Stomach (tissue), 9 donors: ENCODE data around the gene LRMDA. TPM values are rescaled to one million over a fixed set of nuclear protein-coding genes. Genes with fewer than 3 reads are reported as not detected.

Experiments
- DNase-seq, 2 donors: peaks; one replicate each; pipeline versions ENCODE4 v3.0.0 to v3.0.0-alpha.2; 2013 to 2019
- H3K27ac ChIP-seq, 5 donors: fragments of 200-600 bp in 4 of 5; sonication (generic) in 4 of 5; one replicate each; pipeline ENCODE4 v1.5.1; 2013 to 2019; ENCODE audit warnings: mild to moderate bottlenecking in 1 of 5, moderate library complexity in 1 of 5
- H3K27me3 ChIP-seq, 3 donors: fragments of 200-600 bp; sonication (generic); one replicate each; pipeline ENCODE4 v1.5.1; 2017 to 2019; ENCODE audit warnings: mixed run types in 1 of 3
- H3K36me3 ChIP-seq, 4 donors: fragments of 200-600 bp; sonication (generic); 1 replicate in 3 of 4; 2 replicates in 1 of 4; pipeline ENCODE4 v1.5.1; 2016 to 2019
- H3K4me1 ChIP-seq, 4 donors: fragments of 200-600 bp; sonication (generic); one replicate each; pipeline ENCODE4 v1.5.1; 2016 to 2019
- H3K4me3 ChIP-seq, 4 donors: fragments of 200-600 bp; sonication (generic) in 3 of 4; one replicate each; pipeline ENCODE4 v1.5.1; 2016 to 2019; ENCODE audit warnings: mild to moderate bottlenecking in 1 of 4
- H3K9me3 ChIP-seq, 4 donors: fragments of 200-600 bp; sonication (generic); one replicate each; pipeline ENCODE4 v1.5.1; 2016 to 2019
- CTCF ChIP-seq, 7 experiments: fragments of 450-650 bp in 4 of 7; fragments of 200-600 bp in 3 of 7; sonication (generic) in 3 of 7; IDR thresholded peaks; one replicate each; pipeline ENCODE4 v1.5.1; 2016 to 2019; ENCODE audit warnings: antibody characterized with exemption in 7 of 7, control low read depth in 2 of 7, mild to moderate bottlenecking in 1 of 7
- EP300 ChIP-seq: sonication (generic); formaldehyde crosslinking; IDR thresholded peaks from one replicate; pipeline ENCODE4 v1.6.1; 2017; ENCODE audit warnings: antibody characterized with exemption
- POLR2A ChIP-seq, 4 donors: fragments of 450-650 bp; IDR thresholded peaks; one replicate each; pipeline ENCODE4 v1.6.1; 2016; ENCODE audit warnings: antibody characterized with exemption in 4 of 4, control low read depth in 2 of 4, mild to moderate bottlenecking in 1 of 4, moderate library complexity in 1 of 4
- POLR2AphosphoS5 ChIP-seq, 3 donors: sonication (generic); formaldehyde crosslinking; IDR thresholded peaks; one replicate each; pipeline ENCODE4 v1.6.1; 2016; ENCODE audit warnings: antibody characterized with exemption in 3 of 3
- WGBS, 5 donors: extraction: QIAGEN DNeasy Blood & Tissue Kit in 3 of 5; methylation state at CpG; one replicate each; pipeline versions ENCODE4 v1.1.5 to v1.1.7; 2013 to 2018; 5-methylcytosine and 5-hydroxymethylcytosine counted together
- intact Hi-C: fragments of 100-400 bp; cut with DNase I; formaldehyde crosslinking; loops from one replicate; pipeline ENCODE4 v1.15.1; 2023; ENCODE audit warnings: low total_unique reads
- polyA plus RNA-seq, 3 donors: library from polyadenylated mRNA; stranded (reverse); fragments of 200-250 nt; gene quantifications; one replicate each; pipeline ENCODE4 v1.2.3, GENCODE V29; 2013
- total RNA-seq, 5 donors: library from RNA; depleted of rRNA; stranded (reverse); fragments of >200 nt; gene quantifications; one replicate each; pipeline versions ENCODE4 v1.1.0 to v1.2.3, GENCODE V29; 2014 to 2016
- donor health status: healthy with polysubstance abuse.
- donor health status: Bipolar disorder and iron deficiency.
- donor health status: healthy.

Gene LRMDA
- total and polyA plus RNA-seq, 8 donors = 1.3 to 30.2 (median 13.6) TPM; not detected in 1

DNA sequence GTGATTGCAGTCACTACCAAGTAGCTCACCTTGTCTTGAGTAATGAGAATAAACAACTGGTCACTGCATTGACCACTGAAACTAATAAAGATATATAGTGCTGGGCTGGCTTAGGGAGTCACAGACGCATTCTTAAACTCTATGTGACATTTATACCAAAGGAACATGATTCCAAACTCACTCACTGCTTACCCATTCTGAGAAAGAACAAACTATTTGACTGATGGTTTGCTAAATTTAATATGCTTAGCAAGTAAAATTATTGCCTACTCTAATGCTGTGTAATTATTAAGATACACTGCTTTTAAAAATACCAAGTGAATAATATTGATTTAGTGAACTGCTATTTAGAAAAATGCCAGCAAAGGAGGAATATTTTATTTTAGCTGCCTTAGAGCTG is 191.1 kb downstream of the LRMDA start:
- Histone ChIP-seq H3K27ac (no peak overlapping the region), H3K9me3 (no peaks in the 10 kb centered on the region), H3K4me1 (peaks cover 0 to 22% (median 8%) of the 10 kb centered on the region in 4 donors), H3K4me3 (no peak overlapping the region), H3K27me3 (no peaks in the 10 kb centered on the region), H3K36me3 (no peaks in the 10 kb centered on the region)
- no peak for DNase-seq
- intact Hi-C loops = no loop called here
- TF ChIP-seq CTCF (IDR thresholded peaks at IDR 0.05) (no peak), EP300 (no peak), POLR2AphosphoS5 (IDR thresholded peaks at IDR 0.05) (no peak), POLR2A (IDR thresholded peaks at IDR 0.05) (no peak)
- WGBS, 5 donors = 84 to 91% (median 90%) methylated on average over 1 of the region's 1 CpG

GRCh38 chr10:75623310-75624093 is 192.1 kb downstream of the LRMDA start:
- no peak for TF ChIP-seq CTCF (IDR thresholded peaks at IDR 0.05)
- TF ChIP-seq EP300 = no peak
- TF ChIP-seq POLR2A (IDR thresholded peaks at IDR 0.05) = no peak
- no peak for TF ChIP-seq POLR2AphosphoS5 (IDR thresholded peaks at IDR 0.05)
- Histone ChIP-seq H3K9me3 (no peaks in the 10 kb centered on the region), H3K27me3 (no peaks in the 10 kb centered on the region), H3K27ac (no peak overlapping the region), H3K4me1 (peaks cover 0 to 22% (median 8%) of the 10 kb centered on the region in 4 donors), H3K36me3 (no peaks in the 10 kb centered on the region), H3K4me3 (no peak overlapping the region)
- intact Hi-C loops = no loop called here
- WGBS, 5 donors = 60 to 75% (median 73%) methylated on average over 10 of the region's 10 CpGs
- no peak for DNase-seq

GRCh38 chr10:75624638-75625037 is 193.2 kb downstream of the LRMDA start:
- no peaks in the 10 kb centered on the region for H3K27me3 ChIP-seq
- H3K27ac ChIP-seq = no peak overlapping the region
- 79 to 95% (median 89%) methylated on average over 1 of the region's 1 CpG for WGBS, 5 donors
- H3K4me3 ChIP-seq = no peak overlapping the region
- TF ChIP-seq CTCF (IDR thresholded peaks at IDR 0.05) = no peak
- no peak for TF ChIP-seq POLR2A (IDR thresholded peaks at IDR 0.05)
- TF ChIP-seq POLR2AphosphoS5 (IDR thresholded peaks at IDR 0.05) = no peak
- no peak for TF ChIP-seq EP300
- H3K4me1 ChIP-seq = peaks cover 0 to 22% (median 7%) of the 10 kb centered on the region in 4 donors
- H3K36me3 ChIP-seq = no peaks in the 10 kb centered on the region
- no peaks in the 10 kb centered on the region for H3K9me3 ChIP-seq
- DNase-seq = no peak
- intact Hi-C loops = no loop called here

DNA sequence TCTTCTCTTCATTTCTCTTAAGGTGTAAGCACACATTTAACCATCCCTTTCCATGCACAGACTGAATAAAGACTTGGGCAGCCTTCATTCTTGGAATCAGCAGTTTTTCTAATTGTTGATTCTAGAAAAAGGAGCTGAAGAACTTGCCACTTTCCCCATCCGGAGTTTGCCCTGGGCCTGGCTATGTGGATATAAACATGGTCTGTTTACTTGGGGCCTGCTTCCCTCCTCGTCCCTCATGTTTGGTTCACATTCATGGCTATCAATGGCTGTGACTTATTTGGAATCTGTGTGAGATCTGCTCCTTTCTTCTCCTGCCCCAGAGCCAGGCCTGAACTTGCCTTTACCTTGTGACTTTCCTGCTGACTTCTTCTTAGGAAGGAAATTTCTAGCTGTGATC is 199.3 kb downstream of the LRMDA start:
- Histone ChIP-seq H3K27ac (no peak overlapping the region), H3K4me3 (no peak overlapping the region), H3K27me3 (no peaks in the 10 kb centered on the region), H3K4me1 (no peaks in the 10 kb centered on the region), H3K36me3 (no peaks in the 10 kb centered on the region), H3K9me3 (no peaks in the 10 kb centered on the region)
- no peak for DNase-seq
- intact Hi-C loops = no loop called here
- no peak for TF ChIP-seq EP300
- TF ChIP-seq POLR2A (IDR thresholded peaks at IDR 0.05) = no peak
- no peak for TF ChIP-seq CTCF (IDR thresholded peaks at IDR 0.05)
- no peak for TF ChIP-seq POLR2AphosphoS5 (IDR thresholded peaks at IDR 0.05)
- 23 to 53% (median 34%) methylated on average over 2 of the region's 2 CpGs for WGBS, 5 donors
